ENCODE results near the gene EPS15. TPM values are rescaled to one million over a fixed set of nuclear protein-coding genes. Genes with fewer than 3 reads are reported as not detected.

EPS15 gene
- total and polyA plus RNA-seq, 5 experiments from 2014 or later = 29.5 to 53.8 (median 41.1) TPM

DNA sequence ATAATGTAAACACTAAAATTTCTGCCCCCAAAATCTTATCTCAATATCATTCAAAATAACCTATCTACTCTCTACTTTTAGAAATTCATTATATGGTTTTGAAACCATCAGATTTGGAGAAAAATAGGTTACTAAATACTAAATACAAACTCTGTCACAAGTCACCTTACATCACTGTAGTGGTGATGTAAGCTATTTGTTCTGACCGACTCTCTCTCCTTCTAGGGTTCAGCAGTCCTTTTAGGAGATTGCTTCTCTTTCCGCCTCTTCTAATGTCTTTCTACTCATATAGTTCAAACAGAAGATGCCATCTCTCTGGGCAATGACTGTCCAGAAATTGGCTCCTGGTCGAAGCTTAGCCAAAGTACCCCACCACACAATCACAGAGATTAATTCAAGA lies 93.1 kb downstream of the EPS15 start:
- Mint-ChIP-seq H3K36me3 (peaks cover 21 to 54% (median 36%) of the 10 kb centered on the region in 3 donors), H3K27me3 (no peaks in the 10 kb centered on the region), H3K27ac (peak overlapping the region in 1 of 10 donors; percentile 18), H3K4me1 (peaks cover 4 to 16% (median 6%) of the 10 kb centered on the region in 4 donors), H3K9me3 (peaks cover 0 to 16% (median 4%) of the 10 kb centered on the region in 9 donors), H3K4me3 (no peak overlapping the region)
- ATAC-seq (no peak), DNase-seq (no peak)
- POLR2A ChIA-PET = interaction anchor here (0.5 kb wide), 1 partner anchor 874 kb away, joined by 3 read pairs; no protein-coding TSS in a partner anchor

GRCh38 chr1:51425273-51425672 lies 93.8 kb downstream of the EPS15 start:
- H3K27ac Mint-ChIP-seq = no peak overlapping the region
- no peak for DNase-seq
- H3K9me3 Mint-ChIP-seq = peaks cover 0 to 16% (median 4%) of the 10 kb centered on the region in 9 donors
- POLR2A ChIA-PET = interaction anchor here (0.5 kb wide), 1 partner anchor 875 kb away, joined by 3 read pairs; no protein-coding TSS in a partner anchor
- no peaks in the 10 kb centered on the region for H3K27me3 Mint-ChIP-seq
- peaks cover 4 to 14% (median 9%) of the 10 kb centered on the region in 4 donors for H3K4me1 Mint-ChIP-seq
- H3K4me3 Mint-ChIP-seq = no peak overlapping the region
- peaks cover 21 to 60% (median 41%) of the 10 kb centered on the region in 3 donors for H3K36me3 Mint-ChIP-seq
- no peak for ATAC-seq

GRCh38 chr1:51423073-51423821 lies 95.8 kb downstream of the EPS15 start:
- H3K27ac Mint-ChIP-seq = peak overlapping the region in 2 of 10 donors; percentile 32 to 41
- peaks cover 0 to 13% (median 2%) of the 10 kb centered on the region in 9 donors for H3K9me3 Mint-ChIP-seq
- ATAC-seq (no peak), DNase-seq (no peak)
- peaks cover 2 to 10% (median 4%) of the 10 kb centered on the region in 4 donors for H3K4me1 Mint-ChIP-seq
- H3K27me3 Mint-ChIP-seq = no peaks in the 10 kb centered on the region
- H3K36me3 Mint-ChIP-seq = peaks cover 25 to 62% (median 44%) of the 10 kb centered on the region in 3 donors
- no peak overlapping the region for H3K4me3 Mint-ChIP-seq
- POLR2A ChIA-PET = interaction anchor here (0.6 kb wide), 1 partner anchor 105 kb away, joined by 3 read pairs; no protein-coding TSS in a partner anchor

- Mint-ChIP-seq H3K36me3 (peaks cover 19 to 62% (median 37%) of the 10 kb centered on the region in 3 donors), H3K27ac (no peak overlapping the region), H3K4me1 (peaks cover 2 to 15% (median 9%) of the 10 kb centered on the region in 4 donors), H3K27me3 (no peaks in the 10 kb centered on the region), H3K9me3 (peaks cover 0 to 5% (median 0%) of the 10 kb centered on the region in 9 donors), H3K4me3 (no peak overlapping the region)
- no peak for ATAC-seq
- POLR2A ChIA-PET = no interaction called here
- no peak for DNase-seq
These were observed 96.5 kb downstream of the EPS15 start for GRCh38 chr1:51422367-51423072.

DNA sequence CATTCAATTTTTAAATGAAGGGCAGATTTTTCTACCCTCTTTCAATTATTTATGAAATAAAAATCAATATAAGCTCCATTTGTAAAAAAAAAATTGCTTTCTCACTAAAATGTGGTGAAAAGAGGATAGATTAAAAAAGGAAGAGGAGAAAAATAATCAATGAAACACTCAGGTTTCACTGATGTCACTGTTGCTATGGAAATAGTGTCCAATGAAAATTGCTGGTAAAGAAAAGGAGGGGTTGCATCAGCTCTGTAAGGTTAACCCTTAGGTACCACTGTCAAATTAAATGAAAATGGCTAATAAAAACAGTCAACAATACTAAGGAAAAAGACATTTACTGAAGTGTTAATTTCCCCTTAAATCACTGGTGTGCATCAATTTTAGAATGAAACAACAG lies 97.1 kb downstream of the EPS15 start:
- DNase-seq (peak in 3 of 10 donors; percentile 25 to 36 (median 29)), ATAC-seq (peak; percentile 46 to 53)
- Mint-ChIP-seq H3K4me1 (peaks cover 2 to 15% (median 10%) of the 10 kb centered on the region in 4 donors), H3K4me3 (no peak overlapping the region), H3K9me3 (no peaks in the 10 kb centered on the region), H3K27ac (no peak overlapping the region), H3K36me3 (peaks cover 13 to 60% (median 34%) of the 10 kb centered on the region in 3 donors), H3K27me3 (no peaks in the 10 kb centered on the region)
- POLR2A ChIA-PET = no interaction called here

GRCh38 chr1:51420867-51421627 lies 98.0 kb downstream of the EPS15 start:
- Mint-ChIP-seq H3K36me3 (peaks cover 9 to 60% (median 35%) of the 10 kb centered on the region in 3 donors), H3K4me1 (peaks cover 2 to 16% (median 10%) of the 10 kb centered on the region in 4 donors), H3K9me3 (no peaks in the 10 kb centered on the region), H3K27me3 (no peaks in the 10 kb centered on the region), H3K27ac (peak overlapping the region in 1 of 10 donors; percentile 14), H3K4me3 (no peak overlapping the region)
- POLR2A ChIA-PET = no interaction called here
- ATAC-seq (no peak), DNase-seq (no peak)

GRCh38 chr1:51418384-51418959 lies 100.6 kb downstream of the EPS15 start:
- peaks cover 6 to 50% (median 27%) of the 10 kb centered on the region in 3 donors for H3K36me3 Mint-ChIP-seq
- H3K27ac Mint-ChIP-seq = peak overlapping the region in 3 of 10 donors; percentile 3 to 61 (median 21)
- ATAC-seq (no peak), DNase-seq (no peak)
- H3K27me3 Mint-ChIP-seq = no peaks in the 10 kb centered on the region
- H3K9me3 Mint-ChIP-seq = no peaks in the 10 kb centered on the region
- H3K4me3 Mint-ChIP-seq = no peak overlapping the region
- H3K4me1 Mint-ChIP-seq = peaks cover 2 to 15% (median 11%) of the 10 kb centered on the region in 4 donors
- POLR2A ChIA-PET = no interaction called here

- POLR2A ChIA-PET = no interaction called here
- Mint-ChIP-seq H3K36me3 (peaks cover 12 to 51% (median 30%) of the 10 kb centered on the region in 3 donors), H3K27ac (peak overlapping the region in 3 of 10 donors; percentile 2 to 61 (median 3)), H3K9me3 (peaks cover 0 to 4% (median 0%) of the 10 kb centered on the region in 9 donors), H3K4me1 (peaks cover 2 to 13% (median 13%) of the 10 kb centered on the region in 4 donors), H3K4me3 (no peak overlapping the region), H3K27me3 (no peaks in the 10 kb centered on the region)
- ATAC-seq = no peak
- DNase-seq = no peak
These were observed 101.3 kb downstream of the EPS15 start for GRCh38 chr1:51417496-51418383.

GRCh38 chr1:51416910-51417309 lies 102.2 kb downstream of the EPS15 start:
- no peak for ATAC-seq
- Mint-ChIP-seq H3K27me3 (no peaks in the 10 kb centered on the region), H3K9me3 (peaks cover 0 to 6% (median 0%) of the 10 kb centered on the region in 9 donors), H3K4me1 (peaks cover 2 to 13% (median 11%) of the 10 kb centered on the region in 4 donors), H3K36me3 (peaks cover 15 to 53% (median 36%) of the 10 kb centered on the region in 3 donors), H3K4me3 (no peak overlapping the region), H3K27ac (no peak overlapping the region)
- POLR2A ChIA-PET = no interaction called here
- no peak for DNase-seq

DNA sequence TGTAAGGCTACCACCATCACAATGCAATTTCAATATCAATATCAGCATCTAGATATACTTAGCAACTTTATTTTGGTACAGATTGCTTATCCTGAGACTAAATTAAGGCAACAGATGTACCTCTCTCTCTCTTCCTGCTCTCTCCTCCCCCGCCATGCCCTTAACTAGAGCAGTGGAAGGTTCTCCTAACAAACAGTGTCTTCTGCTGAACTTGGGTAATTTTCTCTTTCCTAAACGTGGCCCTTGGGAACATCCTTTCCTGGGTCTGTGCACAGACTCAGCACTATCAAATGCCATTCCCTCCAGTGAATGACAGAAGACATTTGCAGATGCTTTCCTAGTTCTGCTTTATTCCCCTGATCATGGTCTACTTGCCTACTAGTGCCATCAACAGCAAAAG lies 103.1 kb downstream of the EPS15 start:
- Mint-ChIP-seq H3K4me3 (no peak overlapping the region), H3K36me3 (peaks cover 17 to 53% (median 41%) of the 10 kb centered on the region in 3 donors), H3K9me3 (peaks cover 0 to 6% (median 0%) of the 10 kb centered on the region in 9 donors), H3K4me1 (peaks cover 0 to 13% (median 11%) of the 10 kb centered on the region in 4 donors), H3K27ac (peak overlapping the region in 1 of 10 donors; percentile 65), H3K27me3 (no peaks in the 10 kb centered on the region)
- no peak for ATAC-seq
- no peak for DNase-seq
- POLR2A ChIA-PET = no interaction called here

DNA sequence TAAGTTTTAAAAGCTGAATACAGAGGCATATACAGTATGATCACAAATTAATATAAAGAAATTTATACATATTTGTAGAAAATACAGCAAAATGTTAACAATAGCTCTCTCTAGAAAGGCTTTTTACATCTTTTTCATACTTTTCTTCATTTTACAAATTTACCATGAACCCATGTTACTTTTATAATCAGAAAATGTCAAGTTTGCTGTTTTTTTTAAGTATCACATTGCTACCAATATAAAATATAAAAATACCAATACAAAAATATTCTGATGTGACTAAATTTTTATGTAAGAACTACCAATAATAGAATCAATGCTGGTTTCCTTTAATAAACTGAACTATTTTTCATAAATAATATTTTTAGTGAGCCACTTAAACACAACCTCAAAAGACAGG lies 104.3 kb downstream of the EPS15 start:
- Mint-ChIP-seq H3K27ac (no peak overlapping the region), H3K9me3 (peaks cover 0 to 6% (median 0%) of the 10 kb centered on the region in 9 donors), H3K4me3 (no peak overlapping the region), H3K27me3 (no peaks in the 10 kb centered on the region), H3K4me1 (peaks cover 0 to 13% (median 8%) of the 10 kb centered on the region in 4 donors), H3K36me3 (peaks cover 17 to 49% (median 35%) of the 10 kb centered on the region in 3 donors)
- DNase-seq = no peak
- no peak for ATAC-seq
- POLR2A ChIA-PET = no interaction called here
